GM12872 (cell line): ENCODE data around the gene PALD1.

ENCODE experiments used
- CTCF ChIP-seq: IDR thresholded peaks from 3 replicates; pipeline ENCODE4 v1.5.1; 2011; ENCODE audit warnings: low read depth, mild to moderate bottlenecking, low read length, moderate library complexity; ENCODE audit not compliant: insufficient read depth

Gene PALD1

GRCh38 chr10:70480239-70480861 lies 1.8 kb downstream of the PALD1 start:
- TF ChIP-seq CTCF, result no peak

- no peak for TF ChIP-seq CTCF
Observed at GRCh38 chr10:70481105-70481504, 2.5 kb downstream of the PALD1 start.

GRCh38 chr10:70481831-70482530 lies 3.4 kb downstream of the PALD1 start:
- TF ChIP-seq CTCF, result no peak

- no peak for TF ChIP-seq CTCF
Observed at GRCh38 chr10:70482982-70483760, 4.6 kb downstream of the PALD1 start.

- no peak for TF ChIP-seq CTCF
Observed at GRCh38 chr10:70487824-70488223, 9.3 kb downstream of the PALD1 start.

GRCh38 chr10:70490142-70490541 lies 11.6 kb downstream of the PALD1 start:
- TF ChIP-seq CTCF, result no peak

- TF ChIP-seq CTCF, result no peak
Observed at GRCh38 chr10:70491614-70492013, 13.0 kb downstream of the PALD1 start.
